Measurements from ENCODE around the gene CEP152.

CEP152 gene

GRCh38 chr15:48710952-48711495, 99.8 kb downstream of the CEP152 start:
- no peaks in the 10 kb centered on the region for H4K20me1 ChIP-seq
- no peaks in the 10 kb centered on the region for H3K4me1 ChIP-seq
- H3K36me3 ChIP-seq: peaks cover 0 to 9% (median 7%) of the 10 kb centered on the region in 11 experiments; a peak in 13 of 22 replicates
- H3K27ac ChIP-seq: no peak overlapping the region
- no peak overlapping the region for H3K9ac ChIP-seq
- H3K4me2 ChIP-seq: no peak overlapping the region
- no peak for TF ChIP-seq Cebpa-rat (IDR thresholded peaks at IDR 0.05)
- H3K9me3 ChIP-seq (replicated peaks in 1 of 11): peaks cover 10 to 23% (median 18%) of the 10 kb centered on the region in 11 experiments
- no peaks in the 10 kb centered on the region for H3K27me3 ChIP-seq
- no peak overlapping the region for H3K4me3 ChIP-seq

GRCh38 chr15:48708641-48709040, 102.2 kb downstream of the CEP152 start:
- no peak overlapping the region for H3K27ac ChIP-seq
- no peaks in the 10 kb centered on the region for H3K27me3 ChIP-seq
- H3K9me3 ChIP-seq (replicated peaks in 1 of 11): peaks cover 0 to 15% (median 6%) of the 10 kb centered on the region in 11 experiments; a peak in 17 of 22 replicates

DNA sequence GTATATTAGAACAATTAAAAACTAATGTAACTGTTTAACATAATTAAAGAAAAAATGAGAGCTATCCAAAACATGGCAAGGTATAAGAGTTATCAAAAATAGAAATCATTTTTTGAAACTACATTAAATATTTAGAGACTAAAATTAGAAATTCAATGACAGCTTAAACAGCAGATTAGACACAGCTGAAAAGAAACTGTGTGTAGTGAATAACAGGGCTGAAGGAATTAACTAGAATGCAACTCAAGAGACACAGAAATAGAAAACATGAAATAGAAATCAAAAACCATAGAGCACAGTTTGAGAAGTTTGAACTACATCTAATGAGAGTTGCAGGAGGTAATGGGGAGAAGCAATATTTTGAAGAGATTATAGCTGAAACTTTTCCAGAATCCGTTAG, 105.5 kb downstream of the CEP152 start:
- Histone ChIP-seq H3K4me3 (no peak overlapping the region), H3K9ac (no peak overlapping the region), H3K27ac (no peak overlapping the region), H3K27me3 (no peaks in the 10 kb centered on the region), H3K9me3 (replicated peaks in 1 of 11) (peaks cover 0 to 15% (median 6%) of the 10 kb centered on the region in 11 experiments; a peak in 17 of 22 replicates), H3K4me2 (no peak overlapping the region), H3K36me3 (no peaks in the 10 kb centered on the region), H4K20me1 (no peaks in the 10 kb centered on the region), H3K4me1 (no peaks in the 10 kb centered on the region)
- no peak for TF ChIP-seq Cebpa-rat (IDR thresholded peaks at IDR 0.05)

More at GRCh38 chr15:48708641-48709040, 102.2 kb downstream of the CEP152 start:
- H3K4me2 ChIP-seq: no peak overlapping the region
- no peak for TF ChIP-seq Cebpa-rat (IDR thresholded peaks at IDR 0.05)
- H4K20me1 ChIP-seq: no peaks in the 10 kb centered on the region
- H3K9ac ChIP-seq: no peak overlapping the region
- no peak overlapping the region for H3K4me3 ChIP-seq
- H3K36me3 ChIP-seq: no peaks in the 10 kb centered on the region
- no peaks in the 10 kb centered on the region for H3K4me1 ChIP-seq

- H4K20me1 ChIP-seq: no peaks in the 10 kb centered on the region
- no peak overlapping the region for H3K27ac ChIP-seq
- H3K36me3 ChIP-seq: no peaks in the 10 kb centered on the region
- H3K9ac ChIP-seq: no peak overlapping the region
- no peaks in the 10 kb centered on the region for H3K4me1 ChIP-seq
- TF ChIP-seq Cebpa-rat (IDR thresholded peaks at IDR 0.05): no peak
- peaks cover 0 to 15% (median 6%) of the 10 kb centered on the region in 11 experiments; a peak in 17 of 22 replicates for H3K9me3 ChIP-seq (replicated peaks in 1 of 11)
- no peak overlapping the region for H3K4me2 ChIP-seq
- no peak overlapping the region for H3K4me3 ChIP-seq
- no peaks in the 10 kb centered on the region for H3K27me3 ChIP-seq
These were observed 107.3 kb downstream of the CEP152 start for GRCh38 chr15:48703544-48703943.

- no peak overlapping the region for H3K4me2 ChIP-seq
These were observed 108.2 kb downstream of the CEP152 start for GRCh38 chr15:48702569-48703236.

GRCh38 chr15:48696627-48697312, 114.1 kb downstream of the CEP152 start:
- no peaks in the 10 kb centered on the region; a peak in 1 of 20 replicates for H3K4me1 ChIP-seq
- H3K27me3 ChIP-seq: no peaks in the 10 kb centered on the region
- no peaks in the 10 kb centered on the region for H3K36me3 ChIP-seq
- no peaks in the 10 kb centered on the region for H3K9me3 ChIP-seq (replicated peaks in 1 of 11)
- TF ChIP-seq Cebpa-rat (IDR thresholded peaks at IDR 0.05): no peak
- H4K20me1 ChIP-seq: no peaks in the 10 kb centered on the region
- no peak overlapping the region for H3K4me3 ChIP-seq
- no peak overlapping the region for H3K9ac ChIP-seq
- H3K27ac ChIP-seq: no peak overlapping the region
- no peak overlapping the region for H3K4me2 ChIP-seq

More at GRCh38 chr15:48702569-48703236, 108.2 kb downstream of the CEP152 start:
- H3K27me3 ChIP-seq: no peaks in the 10 kb centered on the region
- H3K27ac ChIP-seq: no peak overlapping the region
- no peaks in the 10 kb centered on the region for H4K20me1 ChIP-seq
- H3K36me3 ChIP-seq: no peaks in the 10 kb centered on the region
- no peak overlapping the region for H3K4me3 ChIP-seq
- no peak for TF ChIP-seq Cebpa-rat (IDR thresholded peaks at IDR 0.05)
- H3K9me3 ChIP-seq (replicated peaks in 1 of 11): peaks cover 0 to 15% (median 6%) of the 10 kb centered on the region in 11 experiments; a peak in 17 of 22 replicates
- H3K9ac ChIP-seq: no peak overlapping the region
- H3K4me1 ChIP-seq: no peaks in the 10 kb centered on the region

GRCh38 chr15:48695827-48696573, 114.9 kb downstream of the CEP152 start:
- no peaks in the 10 kb centered on the region for H3K36me3 ChIP-seq
- H3K4me3 ChIP-seq: no peak overlapping the region
- H3K27me3 ChIP-seq: no peaks in the 10 kb centered on the region
- H3K9ac ChIP-seq: no peak overlapping the region
- no peaks in the 10 kb centered on the region; a peak in 1 of 20 replicates for H3K4me1 ChIP-seq
- no peak overlapping the region for H3K4me2 ChIP-seq
- H3K27ac ChIP-seq: no peak overlapping the region
- TF ChIP-seq Cebpa-rat (IDR thresholded peaks at IDR 0.05): no peak
- no peaks in the 10 kb centered on the region for H3K9me3 ChIP-seq (replicated peaks in 1 of 11)
- H4K20me1 ChIP-seq: no peaks in the 10 kb centered on the region

GRCh38 chr15:48695088-48695826, 115.6 kb downstream of the CEP152 start:
- Histone ChIP-seq H3K27me3 (no peaks in the 10 kb centered on the region), H3K9ac (no peak overlapping the region), H3K4me3 (no peak overlapping the region), H3K36me3 (no peaks in the 10 kb centered on the region), H3K9me3 (replicated peaks in 1 of 11) (no peaks in the 10 kb centered on the region), H3K4me2 (no peak overlapping the region), H4K20me1 (no peaks in the 10 kb centered on the region), H3K4me1 (no peaks in the 10 kb centered on the region; a peak in 1 of 20 replicates), H3K27ac (no peak overlapping the region)
- no peak for TF ChIP-seq Cebpa-rat (IDR thresholded peaks at IDR 0.05)
